Skeletal muscle satellite cell (primary cell): ENCODE data around the gene DYNC1I1.
"Not testable (repeated sequence)": the region's sequence is repeated elsewhere in the genome, so short reads cannot be mapped to it uniquely, and the experiment has no call there.

Experiments
- H3K27me3 ChIP-seq: 2 replicates; pipeline ENCODE4 v1.7.0; 2013; ENCODE audit warnings: low read length; ENCODE audit not compliant: control insufficient read depth, insufficient read depth
- H3K36me3 ChIP-seq: 2 replicates; pipeline ENCODE4 v1.7.0; 2013; ENCODE audit warnings: mild to moderate bottlenecking, control low read depth, low read length; ENCODE audit not compliant: insufficient read depth
- H3K4me1 ChIP-seq: 2 replicates; pipeline ENCODE4 v1.7.0; 2013; ENCODE audit warnings: low read length; ENCODE audit not compliant: control insufficient read depth, insufficient read depth
- H3K4me2 ChIP-seq: 2 replicates; pipeline ENCODE4 v1.7.0; 2013; ENCODE audit warnings: mild to moderate bottlenecking, low read length
- H3K4me3 ChIP-seq: 2 replicates; pipeline ENCODE4 v1.7.0; 2013; ENCODE audit warnings: low read length
- H3K9ac ChIP-seq: 2 replicates; pipeline ENCODE4 v1.7.0; 2013; ENCODE audit warnings: mild to moderate bottlenecking, low read depth, low read length, moderate library complexity
- H3K9me3 ChIP-seq: replicated peaks from 2 replicates; pipeline ENCODE4 v1.7.0; 2013; ENCODE audit warnings: mild to moderate bottlenecking, control low read depth, low read length

The DYNC1I1 gene

DNA sequence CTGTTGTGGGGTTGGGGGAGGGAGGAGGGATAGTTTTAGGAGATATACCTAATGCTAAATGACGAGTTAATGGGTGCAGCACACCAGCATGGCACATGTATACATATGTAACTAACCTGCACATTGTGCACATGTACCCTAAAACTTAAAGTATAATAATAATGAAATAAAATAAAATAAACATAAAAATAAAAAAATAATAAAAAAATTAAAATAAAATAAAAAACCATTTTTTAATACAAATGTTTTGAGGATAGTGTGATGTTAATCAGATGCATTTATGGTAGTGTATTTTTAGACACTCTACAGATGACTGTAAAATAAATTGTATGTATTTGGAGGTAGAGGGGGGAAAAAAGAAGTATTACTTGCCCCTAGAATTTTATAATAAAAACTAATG is 172.5 kb downstream of the DYNC1I1 start:
- not testable (repeated sequence) for H3K4me3 ChIP-seq, H3K36me3 ChIP-seq, H3K4me1 ChIP-seq, H3K27me3 ChIP-seq, H3K4me2 ChIP-seq, H3K9me3 ChIP-seq, H3K9ac ChIP-seq

DNA sequence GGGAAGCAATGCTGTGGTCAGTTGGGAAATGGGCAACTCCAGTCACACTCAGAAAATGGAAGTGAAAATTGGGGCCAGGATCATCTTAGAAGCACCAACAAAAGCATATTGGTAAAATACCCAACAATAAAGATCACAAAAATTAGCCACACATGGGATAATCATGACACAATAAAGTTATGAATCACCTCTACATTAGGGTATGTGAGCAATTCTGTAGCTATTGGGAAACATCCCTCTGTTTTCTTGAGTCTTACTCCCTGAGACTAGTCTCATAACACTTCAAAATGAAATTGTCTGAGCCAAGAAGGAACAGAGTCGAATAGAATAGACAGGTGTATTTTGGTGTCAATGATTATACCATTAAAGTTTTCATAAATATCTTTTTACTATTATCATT is 178.3 kb downstream of the DYNC1I1 start:
- Histone ChIP-seq H3K9ac (no peak overlapping the region), H3K9me3 (no peaks in the 10 kb centered on the region), H3K27me3 (no peaks in the 10 kb centered on the region), H3K36me3 (no peaks in the 10 kb centered on the region), H3K4me3 (no peak overlapping the region), H3K4me2 (no peak overlapping the region), H3K4me1 (no peaks in the 10 kb centered on the region)

DNA sequence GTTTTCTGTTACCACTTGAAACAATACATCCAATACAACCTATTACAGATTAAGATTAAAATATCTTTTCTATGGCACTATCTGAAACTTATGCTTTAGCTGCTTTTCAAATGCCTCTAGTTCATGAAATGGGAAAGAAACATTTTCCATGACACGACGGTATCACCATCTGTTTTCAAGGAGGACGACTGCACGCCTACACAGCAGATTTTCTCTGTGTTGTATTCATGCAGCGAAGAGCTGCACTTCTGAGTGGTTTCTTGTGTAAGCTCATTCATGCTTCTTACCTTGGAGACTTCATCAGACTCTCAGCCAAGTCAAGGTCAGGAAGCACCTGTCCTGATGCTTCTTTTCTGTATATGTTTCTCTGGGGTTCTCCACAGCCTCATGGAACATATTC is 179.2 kb downstream of the DYNC1I1 start:
- Histone ChIP-seq H3K36me3 (no peaks in the 10 kb centered on the region), H3K4me1 (no peaks in the 10 kb centered on the region), H3K9me3 (no peaks in the 10 kb centered on the region), H3K27me3 (no peaks in the 10 kb centered on the region), H3K9ac (no peak overlapping the region), H3K4me2 (no peak overlapping the region), H3K4me3 (no peak overlapping the region)

DNA sequence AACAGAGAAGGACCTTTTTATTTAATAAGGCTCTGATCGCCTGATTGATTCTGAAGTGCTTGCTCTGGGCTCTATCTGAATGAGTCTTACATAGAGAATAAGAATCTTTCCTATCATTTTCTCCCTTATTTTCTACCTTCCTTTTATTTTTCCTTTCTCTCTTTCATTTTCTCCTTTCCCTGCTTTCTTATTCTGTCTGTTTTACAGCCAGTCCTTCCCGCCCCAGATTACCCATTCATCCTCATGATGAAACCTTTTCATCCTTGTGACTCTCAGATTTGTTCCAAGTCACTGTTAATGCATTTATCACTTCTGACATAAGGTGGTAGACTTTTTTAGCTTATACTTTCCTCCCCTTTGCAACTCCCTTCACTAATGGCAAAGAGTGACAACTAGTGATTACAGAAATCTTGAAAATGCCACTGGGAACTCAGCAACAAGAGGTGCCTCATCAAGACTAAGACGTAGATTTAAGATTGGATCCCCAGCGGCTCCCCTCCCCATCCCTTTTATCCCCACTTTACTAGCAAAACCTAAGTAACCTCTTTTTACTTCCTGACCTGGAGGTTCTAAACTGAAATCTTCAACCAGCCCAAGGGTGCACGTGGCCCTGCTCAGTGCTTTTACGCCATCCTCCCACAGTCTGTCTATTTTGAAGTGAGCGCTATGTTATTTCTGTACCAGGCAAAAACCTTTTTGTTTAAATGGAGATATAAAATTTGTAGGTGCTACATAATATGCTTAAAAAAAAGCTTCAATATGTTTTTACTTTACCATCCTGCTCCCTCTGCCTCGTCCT is 179.8 kb downstream of the DYNC1I1 start:
- H3K27me3 ChIP-seq: no peaks in the 10 kb centered on the region
- H3K9me3 ChIP-seq: no peaks in the 10 kb centered on the region
- no peak overlapping the region for H3K4me3 ChIP-seq
- H3K36me3 ChIP-seq: no peaks in the 10 kb centered on the region
- no peak overlapping the region for H3K9ac ChIP-seq
- no peaks in the 10 kb centered on the region for H3K4me1 ChIP-seq
- H3K4me2 ChIP-seq: no peak overlapping the region

DNA sequence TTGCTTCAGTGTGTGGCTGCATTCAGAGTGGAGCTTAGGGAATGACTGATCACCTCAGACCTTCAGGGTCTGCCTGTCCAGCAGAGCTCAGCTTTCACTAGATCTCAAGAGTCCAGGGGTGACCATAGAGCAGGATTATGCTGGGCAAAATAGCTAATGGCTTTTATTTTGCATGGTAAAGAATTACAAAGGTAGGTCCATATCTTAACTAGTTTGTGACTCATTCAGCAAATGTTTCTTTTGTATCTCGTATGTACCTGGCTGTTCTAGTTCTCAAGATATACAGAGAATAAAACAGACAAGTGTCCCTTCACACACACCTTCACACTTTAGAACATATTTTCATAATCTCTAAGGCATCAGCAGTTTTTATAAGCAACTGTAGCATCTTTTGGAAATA is 180.5 kb downstream of the DYNC1I1 start:
- Histone ChIP-seq H3K36me3 (no peaks in the 10 kb centered on the region), H3K4me3 (no peak overlapping the region), H3K4me2 (no peak overlapping the region), H3K9me3 (no peaks in the 10 kb centered on the region), H3K27me3 (no peaks in the 10 kb centered on the region), H3K4me1 (no peaks in the 10 kb centered on the region), H3K9ac (no peak overlapping the region)

DNA sequence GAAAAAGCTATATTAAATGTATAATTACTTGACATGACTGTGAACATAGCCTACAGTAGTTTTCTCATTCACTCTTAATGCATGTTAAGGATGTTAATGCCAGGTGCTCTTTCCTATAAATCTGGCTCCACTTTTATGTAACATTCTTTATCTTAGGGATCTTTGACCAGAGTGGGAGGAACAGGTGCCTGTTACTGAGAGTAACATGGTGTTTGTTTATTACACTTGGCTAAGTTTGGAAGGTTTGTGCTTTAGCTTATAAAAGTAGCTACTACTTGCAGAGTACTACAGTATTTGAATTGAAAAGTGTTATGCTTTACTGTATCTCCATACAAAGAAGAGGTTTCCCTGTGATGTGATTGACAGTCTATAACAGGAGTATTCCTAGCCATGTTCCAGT is 183.4 kb downstream of the DYNC1I1 start:
- Histone ChIP-seq H3K4me1 (no peaks in the 10 kb centered on the region), H3K36me3 (no peaks in the 10 kb centered on the region), H3K9me3 (no peaks in the 10 kb centered on the region), H3K9ac (no peak overlapping the region), H3K27me3 (no peaks in the 10 kb centered on the region), H3K4me3 (no peak overlapping the region), H3K4me2 (no peak overlapping the region)

DNA sequence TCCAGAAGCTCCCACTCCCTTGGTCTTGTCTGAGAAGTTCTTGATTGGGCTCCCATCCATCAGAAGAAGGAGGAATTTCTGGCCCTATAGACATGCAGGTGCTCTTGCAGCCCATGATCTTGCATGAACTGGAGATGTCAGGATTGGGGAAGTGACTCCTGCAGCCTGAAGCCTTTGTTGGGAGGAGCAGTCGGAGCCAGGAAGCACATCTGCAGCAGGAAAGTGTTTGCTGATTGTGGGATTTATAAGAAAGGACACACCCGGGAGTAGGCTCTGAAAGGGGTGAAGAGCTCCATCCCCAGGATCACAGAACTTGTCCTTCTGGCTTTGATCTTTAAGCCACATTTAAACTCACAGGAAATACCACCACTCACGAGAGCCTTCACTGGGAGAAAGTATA is 185.2 kb downstream of the DYNC1I1 start:
- H3K4me1 ChIP-seq: no peaks in the 10 kb centered on the region
- no peaks in the 10 kb centered on the region for H3K27me3 ChIP-seq
- H3K4me3 ChIP-seq: no peak overlapping the region
- no peaks in the 10 kb centered on the region for H3K36me3 ChIP-seq
- no peak overlapping the region for H3K9ac ChIP-seq
- no peaks in the 10 kb centered on the region for H3K9me3 ChIP-seq
- H3K4me2 ChIP-seq: no peak overlapping the region

DNA sequence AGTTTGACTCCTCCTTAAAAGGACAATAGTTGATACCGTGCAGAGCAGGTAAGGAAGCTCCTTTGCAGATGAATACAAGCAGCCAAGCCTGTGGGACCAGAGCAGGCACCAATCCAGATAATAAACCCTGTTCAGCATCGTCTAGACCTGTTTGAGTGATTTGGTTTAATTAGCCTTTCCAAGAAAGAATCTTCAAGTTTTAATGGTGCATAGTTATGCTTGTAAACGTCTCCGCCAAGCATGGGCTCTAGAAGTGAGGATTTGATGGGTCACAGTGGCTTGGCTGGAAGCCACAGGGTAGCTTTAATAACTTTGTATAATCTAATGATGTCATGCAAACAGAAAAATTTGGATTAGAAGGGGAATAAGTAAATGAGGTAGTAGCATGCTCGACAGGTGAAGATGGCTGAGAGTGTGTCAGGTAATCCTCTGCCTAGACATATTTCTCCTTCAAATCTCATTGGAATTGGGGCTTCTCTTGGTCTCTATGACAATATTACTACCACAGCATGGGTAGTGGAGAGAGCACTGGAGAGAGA is 188.4 kb downstream of the DYNC1I1 start:
- Histone ChIP-seq H3K36me3 (no peaks in the 10 kb centered on the region), H3K4me3 (no peak overlapping the region), H3K9ac (no peak overlapping the region), H3K4me2 (no peak overlapping the region), H3K9me3 (no peaks in the 10 kb centered on the region), H3K4me1 (no peaks in the 10 kb centered on the region), H3K27me3 (no peaks in the 10 kb centered on the region)

DNA sequence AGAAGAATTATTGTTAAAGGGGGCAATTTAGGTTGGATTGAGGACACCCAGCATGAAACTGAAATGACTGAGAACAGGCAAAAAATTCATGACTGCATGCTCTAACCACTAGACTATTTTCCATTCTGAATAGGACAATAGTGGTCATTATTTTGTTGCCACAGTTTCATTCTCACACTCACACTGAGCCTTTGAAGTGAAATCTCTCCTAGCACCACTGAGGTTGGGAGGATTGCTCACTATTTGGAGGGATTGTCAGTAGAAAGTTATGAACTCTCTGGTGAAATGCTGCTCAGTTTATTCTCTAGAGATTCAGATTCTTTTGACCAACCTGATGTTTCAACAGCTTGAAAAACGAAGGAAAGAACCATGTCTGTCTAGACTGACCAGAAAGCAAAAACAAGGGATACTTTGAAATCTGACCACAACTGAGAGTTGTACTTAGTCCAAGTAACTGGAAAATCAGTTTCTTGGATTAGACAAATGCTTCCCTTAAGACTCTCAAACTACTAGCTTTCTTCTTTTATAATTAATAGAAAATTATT is 191.2 kb downstream of the DYNC1I1 start:
- Histone ChIP-seq H3K4me1 (no peaks in the 10 kb centered on the region), H3K36me3 (no peaks in the 10 kb centered on the region), H3K4me3 (no peak overlapping the region), H3K4me2 (no peak overlapping the region), H3K9me3 (no peaks in the 10 kb centered on the region), H3K27me3 (no peaks in the 10 kb centered on the region), H3K9ac (no peak overlapping the region)

DNA sequence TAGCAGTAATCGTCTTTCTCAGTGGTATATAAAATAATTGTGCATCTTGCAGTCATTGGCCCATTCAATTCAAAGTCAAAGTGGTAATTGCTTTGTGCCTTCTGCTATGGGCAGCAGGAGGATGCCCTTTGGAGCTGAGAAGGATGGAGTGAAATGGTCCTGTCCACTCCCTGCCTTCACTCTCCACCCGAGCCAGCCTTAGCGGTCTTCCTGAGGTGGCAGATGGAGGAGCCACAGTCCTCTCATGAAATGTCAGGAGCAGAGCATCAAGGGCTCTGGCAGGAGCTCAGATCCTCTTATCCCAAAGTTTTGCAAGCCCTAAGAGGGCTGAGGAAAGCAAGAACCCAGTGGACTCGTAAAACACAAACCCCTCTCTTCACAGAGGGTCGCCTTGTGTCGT is 199.4 kb downstream of the DYNC1I1 start:
- no peaks in the 10 kb centered on the region for H3K9me3 ChIP-seq
- no peak overlapping the region for H3K4me2 ChIP-seq
- H3K4me1 ChIP-seq: no peaks in the 10 kb centered on the region
- H3K27me3 ChIP-seq: no peaks in the 10 kb centered on the region
- no peak overlapping the region for H3K4me3 ChIP-seq
- H3K36me3 ChIP-seq: no peaks in the 10 kb centered on the region
- no peak overlapping the region for H3K9ac ChIP-seq

DNA sequence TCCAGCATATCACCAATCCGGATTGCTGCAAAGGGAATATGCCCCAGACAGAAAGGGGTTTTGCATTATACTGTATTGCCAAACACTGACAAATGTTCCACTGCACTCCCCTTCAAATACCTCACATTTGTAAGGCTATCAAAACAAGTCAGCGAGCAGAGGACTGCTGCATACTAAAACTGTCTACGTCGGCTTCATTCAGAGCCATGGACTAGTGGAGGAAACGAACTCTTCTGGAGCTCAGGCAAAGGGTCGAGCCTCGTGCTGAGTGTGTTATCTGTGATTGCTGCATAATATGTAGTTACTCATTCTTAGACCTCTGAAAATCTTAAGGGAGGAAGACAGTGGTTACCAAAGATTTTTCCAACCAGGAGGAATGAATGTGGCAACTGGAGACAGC is 200.2 kb downstream of the DYNC1I1 start:
- Histone ChIP-seq H3K4me3 (no peak overlapping the region), H3K36me3 (no peaks in the 10 kb centered on the region), H3K4me2 (no peak overlapping the region), H3K27me3 (no peaks in the 10 kb centered on the region), H3K9ac (no peak overlapping the region), H3K9me3 (no peaks in the 10 kb centered on the region), H3K4me1 (no peaks in the 10 kb centered on the region)

DNA sequence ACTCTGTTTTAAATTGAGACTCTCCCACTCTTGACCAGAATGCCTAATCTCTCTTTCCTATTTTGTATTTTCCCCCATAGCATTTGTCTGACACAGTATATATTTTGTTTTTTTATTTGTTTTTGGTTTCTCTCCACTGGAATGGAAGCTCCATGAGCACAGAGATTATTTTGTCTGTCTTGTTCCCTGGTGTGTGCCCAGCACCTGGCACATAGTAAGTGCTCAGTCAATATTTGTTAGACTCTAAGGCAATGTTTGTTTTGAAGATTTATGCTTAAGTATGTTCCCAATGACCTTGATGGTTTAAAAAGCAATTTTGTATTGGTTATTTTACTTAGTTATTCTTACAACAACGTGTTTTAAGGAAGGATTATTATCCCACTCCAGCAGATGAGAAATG is 201.8 kb downstream of the DYNC1I1 start:
- no peaks in the 10 kb centered on the region for H3K27me3 ChIP-seq
- H3K36me3 ChIP-seq: no peaks in the 10 kb centered on the region
- no peaks in the 10 kb centered on the region for H3K9me3 ChIP-seq
- no peaks in the 10 kb centered on the region for H3K4me1 ChIP-seq
- no peak overlapping the region for H3K9ac ChIP-seq
- no peak overlapping the region for H3K4me2 ChIP-seq
- no peak overlapping the region for H3K4me3 ChIP-seq
